ENCODE results near the gene BBIP1.

BBIP1 gene

GRCh38 chr10:110863956-110864355, 55.0 kb downstream of the BBIP1 start:
- DNase-seq (ENCODE audit: low read depth, low spot score): no peak

- no peak for DNase-seq (ENCODE audit: low read depth, low spot score)
Observed at GRCh38 chr10:110863361-110863760, 55.6 kb downstream of the BBIP1 start.

- no peak for DNase-seq (ENCODE audit: low read depth, low spot score)
Observed at GRCh38 chr10:110862961-110863360, 56.0 kb downstream of the BBIP1 start.

- no peak for DNase-seq (ENCODE audit: low read depth, low spot score)
Observed at GRCh38 chr10:110861930-110862649, 56.9 kb downstream of the BBIP1 start.

- DNase-seq (ENCODE audit: low read depth, low spot score): no peak
Observed at GRCh38 chr10:110861476-110861875, 57.5 kb downstream of the BBIP1 start.

GRCh38 chr10:110860576-110861241, 58.3 kb downstream of the BBIP1 start:
- DNase-seq (ENCODE audit: low read depth, low spot score): no peak

- no peak for DNase-seq (ENCODE audit: low read depth, low spot score)
Observed at GRCh38 chr10:110859973-110860376, 59.0 kb downstream of the BBIP1 start.

- DNase-seq (ENCODE audit: low read depth, low spot score): no peak
Observed at GRCh38 chr10:110859206-110859972, 59.6 kb downstream of the BBIP1 start.

GRCh38 chr10:110858297-110858934, 60.6 kb downstream of the BBIP1 start:
- DNase-seq (ENCODE audit: low read depth, low spot score): no peak

GRCh38 chr10:110857265-110858171, 61.5 kb downstream of the BBIP1 start:
- no peak for DNase-seq (ENCODE audit: low read depth, low spot score)

GRCh38 chr10:110853921-110854605, 64.9 kb downstream of the BBIP1 start:
- DNase-seq (ENCODE audit: low read depth, low spot score): no peak

- DNase-seq (ENCODE audit: low read depth, low spot score): no peak
Observed at GRCh38 chr10:110852947-110853346, 66.0 kb downstream of the BBIP1 start.

GRCh38 chr10:110852255-110852896, 66.6 kb downstream of the BBIP1 start:
- no peak for DNase-seq (ENCODE audit: low read depth, low spot score)

- no peak for DNase-seq (ENCODE audit: low read depth, low spot score)
Observed at GRCh38 chr10:110851020-110851612, 67.9 kb downstream of the BBIP1 start.

- no peak for DNase-seq (ENCODE audit: low read depth, low spot score)
Observed at GRCh38 chr10:110850099-110850498, 68.9 kb downstream of the BBIP1 start.

Measured in activated naive CD8-positive, alpha-beta T cell treated with anti-CD3 and anti-CD28 coated beads, Interleukin-2, amount 50 U/mL, for 16 hours (primary cell).